Mesenchymal stem cell (in vitro differentiated cells and primary cell): ENCODE results near the gene GYG1.

ENCODE experiments used
- DNase-seq: peaks from one replicate; pipeline ENCODE4 v3.0.0-alpha.2; 2013
- H2AFZ ChIP-seq: one replicate; pipeline ENCODE4 v1.6.1; 2013; ENCODE audit warnings: low read depth, mild to moderate bottlenecking, control low read depth, inconsistent platforms, low read length, moderate library complexity
- H2AK5ac ChIP-seq: 2 replicates; pipeline ENCODE4 v1.6.1; 2013; ENCODE audit warnings: low read length, moderate library complexity, mild to moderate bottlenecking, inconsistent platforms; ENCODE audit not compliant: severe bottlenecking
- H2BK120ac ChIP-seq: one replicate; pipeline ENCODE4 v1.6.1; 2013; ENCODE audit warnings: low read depth, mild to moderate bottlenecking, inconsistent platforms, low read length, moderate library complexity
- H2BK12ac ChIP-seq, 2 experiments: one replicate each; pipeline ENCODE4 v1.6.1; 2013; ENCODE audit warnings: inconsistent platforms in 2 of 2, low read length in 2 of 2, mild to moderate bottlenecking in 2 of 2, moderate library complexity in 2 of 2, control low read depth in 1 of 2
- H2BK15ac ChIP-seq: one replicate; pipeline ENCODE4 v1.6.1; 2013; ENCODE audit warnings: mild to moderate bottlenecking, low read depth, inconsistent platforms; ENCODE audit not compliant: poor library complexity, severe bottlenecking
- H2BK5ac ChIP-seq: 2 replicates; pipeline ENCODE4 v1.6.1; 2013; ENCODE audit warnings: low read depth, mild to moderate bottlenecking, low read length, control low read depth, inconsistent platforms; ENCODE audit not compliant: poor library complexity, severe bottlenecking
- H3K14ac ChIP-seq, 2 experiments: one replicate each; pipeline ENCODE4 v1.6.1; 2013; ENCODE audit warnings: inconsistent platforms in 2 of 2, low read length in 2 of 2, control low read depth in 1 of 2, mild to moderate bottlenecking in 1 of 2, moderate library complexity in 1 of 2
- H3K18ac ChIP-seq, 2 experiments: one replicate each; pipeline ENCODE4 v1.6.1; 2013; ENCODE audit warnings: inconsistent platforms in 2 of 2, low read length in 2 of 2, control low read depth in 1 of 2, low read depth in 1 of 2, mild to moderate bottlenecking in 1 of 2
- H3K23ac ChIP-seq, 2 experiments: one replicate each; pipeline ENCODE4 v1.6.1; 2013; ENCODE audit warnings: inconsistent platforms in 2 of 2, low read length in 2 of 2, mild to moderate bottlenecking in 2 of 2, moderate library complexity in 2 of 2, control low read depth in 1 of 2
- H3K27ac ChIP-seq: 2 replicates; pipeline ENCODE4 v1.5.1; 2013; ENCODE audit warnings: mild to moderate bottlenecking, moderate library complexity, low read length, control low read depth, inconsistent platforms; ENCODE audit not compliant: poor library complexity, severe bottlenecking
- H3K27me3 ChIP-seq, 2 experiments: 2 replicates each; pipeline versions ENCODE4 v1.6.1 to v1.7.0; 2013; ENCODE audit warnings: low read length in 2 of 2, mild to moderate bottlenecking in 2 of 2, moderate library complexity in 2 of 2, control low read depth in 1 of 2, inconsistent platforms in 1 of 2; ENCODE audit not compliant: control insufficient read depth in 1 of 2, insufficient read depth in 1 of 2
- H3K36me3 ChIP-seq, 2 experiments: 2 replicates each; pipeline versions ENCODE4 v1.6.1 to v1.7.0; 2013; ENCODE audit warnings: low read length in 2 of 2, control low read depth in 1 of 2, inconsistent platforms in 1 of 2, low read depth in 1 of 2, mild to moderate bottlenecking in 1 of 2; ENCODE audit not compliant: insufficient read depth in 2 of 2, control insufficient read depth in 1 of 2
- H3K4ac ChIP-seq, 2 experiments: one replicate each; pipeline ENCODE4 v1.6.1; 2013; ENCODE audit warnings: inconsistent platforms in 2 of 2, low read length in 2 of 2, mild to moderate bottlenecking in 2 of 2, moderate library complexity in 2 of 2, control low read depth in 1 of 2, low read depth in 1 of 2
- H3K4me1 ChIP-seq: 2 replicates; pipeline ENCODE4 v1.6.1; 2013; ENCODE audit warnings: low read depth, low read length, control low read depth; ENCODE audit not compliant: control insufficient read depth, insufficient read depth
- H3K4me2 ChIP-seq: 2 replicates; pipeline ENCODE4 v1.6.1; 2013; ENCODE audit warnings: low read length, mild to moderate bottlenecking, inconsistent platforms; ENCODE audit not compliant: poor library complexity, severe bottlenecking
- H3K4me3 ChIP-seq, 2 experiments: 2 replicates each; pipeline versions ENCODE4 v1.5.1 to v1.7.0; 2013; ENCODE audit warnings: low read length in 2 of 2, mild to moderate bottlenecking in 2 of 2, control low read depth in 1 of 2, low read depth in 1 of 2; ENCODE audit not compliant: insufficient read depth in 1 of 2
- H3K79me1 ChIP-seq: replicated peaks from 2 replicates; pipeline ENCODE4 v1.6.1; 2013; ENCODE audit warnings: mild to moderate bottlenecking, control low read depth, low read length, inconsistent platforms; ENCODE audit not compliant: poor library complexity, severe bottlenecking
- H3K9ac ChIP-seq: 2 replicates; pipeline ENCODE4 v1.7.0; 2013; ENCODE audit warnings: mild to moderate bottlenecking, low read length, moderate library complexity
- H3K9me3 ChIP-seq: 2 replicates; pipeline ENCODE4 v1.7.0; 2013; ENCODE audit warnings: mild to moderate bottlenecking, low read length; ENCODE audit not compliant: control insufficient read depth
- H4K8ac ChIP-seq: one replicate; pipeline ENCODE4 v1.6.1; 2013; ENCODE audit warnings: inconsistent platforms, mild to moderate bottlenecking, low read length, moderate library complexity
- H4K91ac ChIP-seq: one replicate; pipeline ENCODE4 v1.6.1; 2013; ENCODE audit warnings: mild to moderate bottlenecking, low read length, inconsistent platforms
- WGBS: methylation state at CpG from one replicate; pipeline ENCODE4 v1.1.7; 2013; ENCODE audit warnings: mixed read lengths; 5-methylcytosine and 5-hydroxymethylcytosine counted together

Gene GYG1

DNA sequence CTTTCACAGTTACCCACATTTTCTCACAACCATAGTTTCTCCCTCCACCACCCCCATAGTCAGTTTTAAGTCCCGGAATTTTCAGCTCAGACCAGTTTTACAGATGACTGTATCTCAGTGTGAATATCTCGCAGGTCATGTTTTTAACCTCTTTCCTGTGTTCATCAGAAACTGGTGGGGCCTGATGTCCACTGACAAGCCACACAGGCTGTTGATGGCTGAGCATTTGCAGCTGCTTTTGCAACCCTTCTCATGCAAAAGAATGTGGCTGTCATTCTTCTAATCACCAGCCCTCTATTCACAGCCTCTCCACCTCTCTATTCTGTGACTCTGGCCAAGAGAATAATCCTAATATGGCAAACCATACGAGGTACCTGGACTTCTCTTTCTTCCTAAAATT lies 8.5 kb downstream of the GYG1 start:
- H3K18ac ChIP-seq: no peak overlapping the region
- H2BK5ac ChIP-seq: no peak overlapping the region
- no peak overlapping the region for H3K23ac ChIP-seq
- H3K14ac ChIP-seq: no peak overlapping the region
- no peak overlapping the region for H2BK15ac ChIP-seq
- no peak overlapping the region for H2BK12ac ChIP-seq
- H3K4me1 ChIP-seq: peaks cover 9% of the 10 kb centered on the region
- no peak overlapping the region for H3K9ac ChIP-seq
- H4K8ac ChIP-seq: no peak overlapping the region
- no peaks in the 10 kb centered on the region for H3K27me3 ChIP-seq
- H3K9me3 ChIP-seq: no peaks in the 10 kb centered on the region
- no peak overlapping the region for H3K27ac ChIP-seq
- H3K4ac ChIP-seq: no peak overlapping the region
- no peak overlapping the region for H2AK5ac ChIP-seq
- no peak overlapping the region for H3K4me2 ChIP-seq
- no peak overlapping the region for H3K4me3 ChIP-seq
- no peak overlapping the region for H2AFZ ChIP-seq
- H3K36me3 ChIP-seq: peaks cover 5 to 71% of the 10 kb centered on the region in 2 experiments
- H3K79me1 ChIP-seq: peaks cover 11% of the 10 kb centered on the region
- no peak overlapping the region for H4K91ac ChIP-seq
- WGBS: 74% methylated on average over 3 of the region's 3 CpGs
- DNase-seq: no peak
- H2BK120ac ChIP-seq: no peak overlapping the region

GRCh38 chr3:149000206-149000745 lies 8.9 kb downstream of the GYG1 start:
- Histone ChIP-seq H3K23ac (no peak overlapping the region), H2BK120ac (no peak overlapping the region), H3K9ac (no peak overlapping the region), H3K4ac (no peak overlapping the region), H3K4me2 (no peak overlapping the region), H2AK5ac (no peak overlapping the region), H3K79me1 (peaks cover 11% of the 10 kb centered on the region), H2AFZ (no peak overlapping the region), H4K91ac (no peak overlapping the region), H4K8ac (no peak overlapping the region), H2BK15ac (no peak overlapping the region), H3K36me3 (peaks cover 5 to 66% of the 10 kb centered on the region in 2 experiments), H3K27ac (no peak overlapping the region), H3K27me3 (no peaks in the 10 kb centered on the region), H2BK5ac (no peak overlapping the region), H3K18ac (no peak overlapping the region), H3K9me3 (no peaks in the 10 kb centered on the region), H3K4me1 (peaks cover 10% of the 10 kb centered on the region), H3K4me3 (no peak overlapping the region), H3K14ac (no peak overlapping the region), H2BK12ac (no peak overlapping the region)
- DNase-seq: no peak
- 81% methylated on average over 2 of the region's 3 CpGs for WGBS

- Histone ChIP-seq H3K4me2 (no peak overlapping the region), H3K23ac (no peak overlapping the region), H3K14ac (no peak overlapping the region), H3K18ac (no peak overlapping the region), H2BK12ac (no peak overlapping the region), H4K8ac (no peak overlapping the region), H2AFZ (no peak overlapping the region), H3K9ac (no peak overlapping the region), H3K36me3 (peaks cover 3 to 64% of the 10 kb centered on the region in 2 experiments), H3K4ac (no peak overlapping the region), H2BK120ac (no peak overlapping the region), H2BK15ac (no peak overlapping the region), H3K4me3 (no peak overlapping the region), H3K9me3 (no peaks in the 10 kb centered on the region), H2AK5ac (no peak overlapping the region), H2BK5ac (no peak overlapping the region), H3K27me3 (no peaks in the 10 kb centered on the region), H4K91ac (no peak overlapping the region), H3K27ac (no peak overlapping the region), H3K79me1 (peaks cover 8% of the 10 kb centered on the region), H3K4me1 (peaks cover 11% of the 10 kb centered on the region)
- DNase-seq: no peak
- WGBS: no CpG with 5 or more reads among the region's 3 CpGs
Observed at GRCh38 chr3:149001727-149002126, 10.4 kb downstream of the GYG1 start.

DNA sequence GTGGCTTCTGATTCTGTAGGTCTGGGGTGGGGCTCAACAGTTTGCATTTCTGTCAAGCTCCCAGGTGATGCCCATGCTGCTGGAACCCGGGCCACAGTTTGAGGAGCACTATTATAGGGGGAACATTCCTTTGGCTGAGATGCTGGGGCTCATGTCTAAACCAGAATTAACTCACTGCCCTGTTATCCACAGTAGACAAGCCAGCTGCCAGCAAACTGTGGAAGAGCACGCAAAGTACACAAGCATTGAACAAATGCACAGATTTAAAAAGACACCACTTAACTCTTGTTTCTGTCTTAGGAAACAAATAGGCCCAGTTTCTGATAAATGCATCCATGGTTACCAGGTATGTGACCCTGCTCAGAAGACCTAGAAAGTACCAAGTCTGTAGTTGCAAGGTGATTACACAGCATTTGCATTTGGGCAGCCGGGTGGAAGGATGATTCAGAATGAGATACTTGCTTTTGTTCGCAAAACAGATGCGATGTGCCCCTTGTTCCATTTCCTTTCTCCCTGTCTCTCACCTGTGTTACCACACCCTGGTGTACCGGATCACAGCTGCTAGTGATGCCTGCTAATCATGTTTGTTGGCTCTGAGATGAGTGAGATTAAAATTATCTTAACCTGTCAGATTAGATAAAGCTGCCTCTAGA lies 12.4 kb downstream of the GYG1 start:
- H3K23ac ChIP-seq: no peak overlapping the region
- H2BK120ac ChIP-seq: no peak overlapping the region
- peak overlapping the region; percentile 79 for H2AK5ac ChIP-seq
- no peak overlapping the region for H4K91ac ChIP-seq
- peak overlapping the region; percentile 30 for H3K27ac ChIP-seq
- H2BK5ac ChIP-seq: no peak overlapping the region
- peak overlapping the region; percentile 23 for H4K8ac ChIP-seq
- no peak overlapping the region for H3K9ac ChIP-seq
- DNase-seq: no peak
- H3K27me3 ChIP-seq: no peaks in the 10 kb centered on the region
- peaks cover 15% of the 10 kb centered on the region for H3K79me1 ChIP-seq
- H2BK12ac ChIP-seq: no peak overlapping the region
- H2BK15ac ChIP-seq: no peak overlapping the region
- H3K4me3 ChIP-seq: no peak overlapping the region
- no peak overlapping the region for H3K4me2 ChIP-seq
- no peak overlapping the region for H3K18ac ChIP-seq
- H3K4ac ChIP-seq: no peak overlapping the region
- H3K36me3 ChIP-seq: peaks cover 7 to 70% of the 10 kb centered on the region in 2 experiments
- no peak overlapping the region for H3K14ac ChIP-seq
- H2AFZ ChIP-seq: no peak overlapping the region
- peaks cover 11% of the 10 kb centered on the region for H3K4me1 ChIP-seq
- 83% methylated on average over 6 of the region's 6 CpGs for WGBS
- no peaks in the 10 kb centered on the region for H3K9me3 ChIP-seq
